HCT116 (cell line): ENCODE measurements around the gene SOHLH2. TPM values are rescaled to one million over a fixed set of nuclear protein-coding genes. Genes with fewer than 3 reads are reported as not detected.

ENCODE experiments used
- ATAC-seq: fragments of 200-7000 bp; cut with Tn5 transposase; 2 replicates; pipeline ENCODE4 v1.9.1; 2020; ENCODE audit warnings: mild to moderate bottlenecking, moderate library complexity
- BruUV-seq: library from RNA; stranded (reverse); fragments of 400-500 nt; replicated peaks from 2 replicates; lab custom pipeline; 2021; lab: Mats Ljungman, UMichigan
- CTCF ChIA-PET: fragments of 300-600 bp; sonication (Branson Sonifier 250); formaldehyde crosslinking; loops from one replicate; lab custom pipeline; 2021; ENCODE audit warnings: antibody characterized with exemption; lab: Charles Lee
- POLR2A ChIA-PET: fragments of 300-600, 350-600 bp; sonication (Branson Sonifier 250); formaldehyde crosslinking; loops from one replicate; lab custom pipeline; 2021; ENCODE audit warnings: antibody characterized with exemption; lab: Charles Lee
- RAD21 ChIA-PET, 2 experiments: fragments of 300-600 bp; sonication (Branson Sonifier 250); formaldehyde crosslinking; loops; one replicate each; lab custom pipeline; 2023; ENCODE audit warnings: low total read pairs in 2 of 2; ENCODE audit not compliant: uncharacterized antibody in 2 of 2, unreplicated experiment in 2 of 2, low non-redundant PET in 1 of 2; lab: Charles Lee
- DNase-seq: peaks from one replicate; pipeline ENCODE4 v3.0.0-alpha.2; 2010; ENCODE audit warnings: low read depth, low spot score
- H2AFZ ChIP-seq: fragments of 200-600 bp; shearing (Covaris generic), sonication (generic); 2 replicates; pipeline ENCODE4 v1.6.1; 2017; ENCODE audit warnings: low read depth, mixed run types, mixed read lengths, antibody characterized with exemption, low read length; ENCODE audit not compliant: poor library complexity, severe bottlenecking
- H3K27ac ChIP-seq: 2 replicates; pipeline ENCODE4 v1.5.1; 2012; ENCODE audit warnings: low read depth, low read length
- H3K27me3 ChIP-seq: fragments of 200-600 bp; sonication (generic); 2 replicates; pipeline ENCODE4 v1.6.1; 2016; ENCODE audit warnings: mixed run types, low read length, mixed read lengths; ENCODE audit not compliant: insufficient read depth
- H3K36me3 ChIP-seq, 2 experiments: fragments of 200-500 bp in 1 of 2; fragments of 200-600 bp in 1 of 2; sonication (Bioruptor generic) in 1 of 2; sonication (generic) in 1 of 2; 2 replicates each; pipeline versions ENCODE4 v1.5.1 to v1.6.1; 2014 to 2016; ENCODE audit warnings: low read length in 2 of 2, inconsistent platforms in 1 of 2, mixed read lengths in 1 of 2, mixed run types in 1 of 2; ENCODE audit not compliant: insufficient read depth in 2 of 2, control insufficient read depth in 1 of 2
- H3K4me1 ChIP-seq, 2 experiments: fragments of 200-600 bp in 1 of 2; sonication (generic) in 1 of 2; 2 replicates each; pipeline versions ENCODE4 v1.5.1 to v1.6.1; 2012 to 2017; ENCODE audit warnings: low read length in 2 of 2, inconsistent platforms in 1 of 2, mild to moderate bottlenecking in 1 of 2, mixed read lengths in 1 of 2, mixed run types in 1 of 2, moderate library complexity in 1 of 2; ENCODE audit not compliant: insufficient read depth in 2 of 2, control insufficient read depth in 1 of 2
- H3K4me2 ChIP-seq: fragments of 200-600 bp; sonication (generic); 2 replicates; pipeline ENCODE4 v1.6.1; 2017; ENCODE audit warnings: mixed run types, low read length, mixed read lengths
- H3K4me3 ChIP-seq, 2 experiments: fragments of 200-600 bp in 1 of 2; sonication (generic) in 1 of 2; replicated peaks in 1 of 2; 2 replicates each; pipeline ENCODE4 v1.5.1; 2011 to 2016; ENCODE audit warnings: low read length in 2 of 2, control low read depth in 1 of 2, low read depth in 1 of 2, mild to moderate bottlenecking in 1 of 2, mixed read lengths in 1 of 2, mixed run types in 1 of 2
- H3K79me2 ChIP-seq: fragments of 200-600 bp; sonication (generic); 2 replicates; pipeline ENCODE4 v1.6.1; 2017; ENCODE audit warnings: mild to moderate bottlenecking, mixed run types, low read length, moderate library complexity, mixed read lengths; ENCODE audit not compliant: insufficient read depth
- H3K9ac ChIP-seq: fragments of 200-600 bp; sonication (generic); 2 replicates; pipeline ENCODE4 v1.6.1; 2016; ENCODE audit warnings: low read length, mixed read lengths
- H3K9me2 ChIP-seq: fragments of 200-600 bp; sonication (generic), shearing (Covaris generic); 2 replicates; pipeline ENCODE4 v1.6.1; 2017; ENCODE audit warnings: mixed run types, mild to moderate bottlenecking, moderate library complexity; ENCODE audit not compliant: insufficient read depth
- H3K9me3 ChIP-seq, 2 experiments: fragments of 200-500 bp in 1 of 2; fragments of 200-600 bp in 1 of 2; sonication (Bioruptor generic) in 1 of 2; sonication (generic) in 1 of 2; 2 replicates each; pipeline ENCODE4 v1.6.1; 2014 to 2017; ENCODE audit warnings: low read length in 2 of 2, mixed read lengths in 2 of 2, inconsistent platforms in 1 of 2, low read depth in 1 of 2, mild to moderate bottlenecking in 1 of 2, mixed run types in 1 of 2, moderate library complexity in 1 of 2; ENCODE audit not compliant: control insufficient read depth in 1 of 2, insufficient read depth in 1 of 2
- H4K20me1 ChIP-seq: fragments of 200-600 bp; sonication (generic), shearing (Covaris generic); 2 replicates; pipeline ENCODE4 v1.6.1; 2017; ENCODE audit warnings: mixed run types, mild to moderate bottlenecking, moderate library complexity; ENCODE audit not compliant: insufficient read depth
- ATF3 ChIP-seq: IDR thresholded peaks from 2 replicates; pipeline ENCODE4 v1.6.1; 2012
- CBX3 ChIP-seq: IDR thresholded peaks from 2 replicates; pipeline ENCODE4 v1.6.1; 2012; ENCODE audit warnings: low read depth
- CEBPB ChIP-seq: IDR thresholded peaks from 2 replicates; pipeline ENCODE4 v1.6.1; 2012; ENCODE audit warnings: low read depth
- EGR1 ChIP-seq: IDR thresholded peaks from 2 replicates; pipeline ENCODE4 v1.6.1; 2012; ENCODE audit warnings: low read depth
- EZH2 ChIP-seq: fragments of 200-600 bp; sonication (generic); IDR thresholded peaks from 2 replicates; pipeline ENCODE4 v1.6.1; 2017; ENCODE audit warnings: antibody characterized with exemption, mixed run types
- POLR2AphosphoS5 ChIP-seq: IDR thresholded peaks from 2 replicates; pipeline ENCODE4 v1.6.1; 2011; ENCODE audit warnings: mild to moderate bottlenecking, low read depth, low read length, moderate library complexity
- SIN3A ChIP-seq: IDR thresholded peaks from 2 replicates; pipeline ENCODE4 v1.6.1; 2012; ENCODE audit warnings: low read depth
- SRF ChIP-seq: IDR thresholded peaks from 2 replicates; pipeline ENCODE4 v1.6.1; 2012; ENCODE audit warnings: low read depth
- intact Hi-C: fragments of 100-400 bp; cut with micrococcal nuclease; formaldehyde crosslinking; loops from 2 replicates; pipeline ENCODE4 v1.10.0; 2022
- total RNA-seq: library from RNA; stranded (reverse); gene quantifications from one replicate; pipeline ENCODE4 v1.2.1, GENCODE V29; 2021; ENCODE audit not compliant: unreplicated experiment
- TF ChIP-seq, protein P1 (sequence below): IDR thresholded peaks from 2 replicates; pipeline ENCODE4 v1.6.1; 2012; ENCODE audit warnings: low read depth
- TF ChIP-seq, protein P2 (sequence below), 3 experiments: fragments of 200-600 bp in 1 of 3; sonication (generic) in 1 of 3; IDR thresholded peaks in 2 of 3; conservative IDR thresholded peaks in 1 of 3; 2 replicates each; pipeline ENCODE4 v1.5.1; 2012 to 2017; ENCODE audit warnings: low read depth in 2 of 3, low read length in 2 of 3, antibody characterized with exemption in 1 of 3, borderline replicate concordance in 1 of 3, control low read depth in 1 of 3, mild to moderate bottlenecking in 1 of 3, mixed read lengths in 1 of 3, mixed run types in 1 of 3, moderate library complexity in 1 of 3; ENCODE audit not compliant: insufficient read depth in 1 of 3

The SOHLH2 gene
- total RNA-seq, 1 experiment from 2014 or later, result not detected

GRCh38 chr13:36132376-36132775 lies 82.0 kb downstream of the SOHLH2 start:
- H3K27me3 ChIP-seq, result no peaks in the 10 kb centered on the region
- RAD21 ChIA-PET, result no interaction called here
- no peak overlapping the region for H3K9ac ChIP-seq
- ATAC-seq, result no peak
- CTCF ChIA-PET, result no interaction called here
- intact Hi-C loops, result no loop called here
- H3K4me2 ChIP-seq, result no peak overlapping the region
- H3K79me2 ChIP-seq, result no peaks in the 10 kb centered on the region
- no peak overlapping the region for H2AFZ ChIP-seq
- H3K36me3 ChIP-seq, result no peaks in the 10 kb centered on the region
- TF ChIP-seq EGR1 (no peak), POLR2AphosphoS5 (no peak), ATF3 (no peak), SIN3A (no peak), CEBPB (no peak), EZH2 (no peak), CBX3 (no peak), SRF (no peak)
- TF ChIP-seq, protein P1, sequence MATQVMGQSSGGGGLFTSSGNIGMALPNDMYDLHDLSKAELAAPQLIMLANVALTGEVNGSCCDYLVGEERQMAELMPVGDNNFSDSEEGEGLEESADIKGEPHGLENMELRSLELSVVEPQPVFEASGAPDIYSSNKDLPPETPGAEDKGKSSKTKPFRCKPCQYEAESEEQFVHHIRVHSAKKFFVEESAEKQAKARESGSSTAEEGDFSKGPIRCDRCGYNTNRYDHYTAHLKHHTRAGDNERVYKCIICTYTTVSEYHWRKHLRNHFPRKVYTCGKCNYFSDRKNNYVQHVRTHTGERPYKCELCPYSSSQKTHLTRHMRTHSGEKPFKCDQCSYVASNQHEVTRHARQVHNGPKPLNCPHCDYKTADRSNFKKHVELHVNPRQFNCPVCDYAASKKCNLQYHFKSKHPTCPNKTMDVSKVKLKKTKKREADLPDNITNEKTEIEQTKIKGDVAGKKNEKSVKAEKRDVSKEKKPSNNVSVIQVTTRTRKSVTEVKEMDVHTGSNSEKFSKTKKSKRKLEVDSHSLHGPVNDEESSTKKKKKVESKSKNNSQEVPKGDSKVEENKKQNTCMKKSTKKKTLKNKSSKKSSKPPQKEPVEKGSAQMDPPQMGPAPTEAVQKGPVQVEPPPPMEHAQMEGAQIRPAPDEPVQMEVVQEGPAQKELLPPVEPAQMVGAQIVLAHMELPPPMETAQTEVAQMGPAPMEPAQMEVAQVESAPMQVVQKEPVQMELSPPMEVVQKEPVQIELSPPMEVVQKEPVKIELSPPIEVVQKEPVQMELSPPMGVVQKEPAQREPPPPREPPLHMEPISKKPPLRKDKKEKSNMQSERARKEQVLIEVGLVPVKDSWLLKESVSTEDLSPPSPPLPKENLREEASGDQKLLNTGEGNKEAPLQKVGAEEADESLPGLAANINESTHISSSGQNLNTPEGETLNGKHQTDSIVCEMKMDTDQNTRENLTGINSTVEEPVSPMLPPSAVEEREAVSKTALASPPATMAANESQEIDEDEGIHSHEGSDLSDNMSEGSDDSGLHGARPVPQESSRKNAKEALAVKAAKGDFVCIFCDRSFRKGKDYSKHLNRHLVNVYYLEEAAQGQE, result no peak
- TF ChIP-seq, protein P2, sequence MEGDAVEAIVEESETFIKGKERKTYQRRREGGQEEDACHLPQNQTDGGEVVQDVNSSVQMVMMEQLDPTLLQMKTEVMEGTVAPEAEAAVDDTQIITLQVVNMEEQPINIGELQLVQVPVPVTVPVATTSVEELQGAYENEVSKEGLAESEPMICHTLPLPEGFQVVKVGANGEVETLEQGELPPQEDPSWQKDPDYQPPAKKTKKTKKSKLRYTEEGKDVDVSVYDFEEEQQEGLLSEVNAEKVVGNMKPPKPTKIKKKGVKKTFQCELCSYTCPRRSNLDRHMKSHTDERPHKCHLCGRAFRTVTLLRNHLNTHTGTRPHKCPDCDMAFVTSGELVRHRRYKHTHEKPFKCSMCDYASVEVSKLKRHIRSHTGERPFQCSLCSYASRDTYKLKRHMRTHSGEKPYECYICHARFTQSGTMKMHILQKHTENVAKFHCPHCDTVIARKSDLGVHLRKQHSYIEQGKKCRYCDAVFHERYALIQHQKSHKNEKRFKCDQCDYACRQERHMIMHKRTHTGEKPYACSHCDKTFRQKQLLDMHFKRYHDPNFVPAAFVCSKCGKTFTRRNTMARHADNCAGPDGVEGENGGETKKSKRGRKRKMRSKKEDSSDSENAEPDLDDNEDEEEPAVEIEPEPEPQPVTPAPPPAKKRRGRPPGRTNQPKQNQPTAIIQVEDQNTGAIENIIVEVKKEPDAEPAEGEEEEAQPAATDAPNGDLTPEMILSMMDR (IDR thresholded peaks at IDR 0.05 in 2 of 3, conservative IDR thresholded peaks at IDR 0.05 in 1 of 3; ENCODE audit: borderline replicate concordance in 1 of 3, insufficient read depth in 1 of 3, low read depth in 2 of 3, low read length in 2 of 3), result no peak
- TF ChIP-seq, all 23 proteins: peak for 0
- Histone ChIP-seq H3K9me2 (no peaks in the 10 kb centered on the region), H3K4me3 (no peak overlapping the region), H4K20me1 (no peaks in the 10 kb centered on the region), H3K4me1 (no peaks in the 10 kb centered on the region), H3K9me3 (peaks cover 0 to 21% of the 10 kb centered on the region in 2 experiments; a peak in 2 of 4 replicates), H3K27ac (no peak overlapping the region)
- POLR2A ChIA-PET, result no interaction called here
- BruUV-seq, result no TSS peak
- DNase-seq, result no peak
